Endothelial cell of umbilical vein (primary cell): Measurements from ENCODE around the gene TAOK1. TPM values are rescaled to one million over a fixed set of nuclear protein-coding genes. Genes with fewer than 3 reads are reported as not detected.

Source experiments
- BruUV-seq: library from RNA; stranded (reverse); fragments of 400-500 nt; replicated peaks from 2 replicates; lab custom pipeline; 2021; lab: Mats Ljungman, UMichigan
- CTCF ChIA-PET: fragments of 300-600, 350-600 bp; sonication (Branson Sonifier 250); formaldehyde crosslinking; loops from one replicate; lab custom pipeline; 2021; ENCODE audit warnings: antibody characterized with exemption, inconsistent platforms; lab: Charles Lee
- POLR2A ChIA-PET: fragments of 300-600, 350-600 bp; sonication (Branson Sonifier 250); formaldehyde crosslinking; loops from one replicate; lab custom pipeline; 2021; ENCODE audit warnings: antibody characterized with exemption, inconsistent platforms; lab: Charles Lee
- DNase-seq: peaks from one replicate; pipeline ENCODE4 v3.0.0-alpha.2; 2011; ENCODE audit warnings: low read depth, low spot score
- FAIRE-seq: peaks from 2 replicates; lab custom pipeline; 2011; peaks lifted over from hg19 to GRCh38; lab: Jason Lieb, UNC
- H2AFZ ChIP-seq: 2 replicates; pipeline ENCODE4 v1.6.0; 2012; ENCODE audit warnings: low read depth, low read length, control low read depth, inconsistent platforms
- H3K27ac ChIP-seq: 2 replicates; pipeline ENCODE4 v1.5.1; 2011; ENCODE audit warnings: low read depth, mild to moderate bottlenecking, control low read depth, low read length, moderate library complexity; ENCODE audit not compliant: insufficient read depth
- H3K27me3 ChIP-seq, 2 experiments: 2 replicates each; pipeline versions ENCODE4 v1.6.0 to v1.6.1; 2011; ENCODE audit warnings: low read length in 2 of 2, mixed read lengths in 1 of 2; ENCODE audit not compliant: control insufficient read depth in 2 of 2, insufficient read depth in 2 of 2
- H3K36me3 ChIP-seq, 2 experiments: 2 replicates in 1 of 2; 3 replicates in 1 of 2; pipeline ENCODE4 v1.5.1; 2011; ENCODE audit warnings: low read length in 2 of 2, mild to moderate bottlenecking in 1 of 2, moderate library complexity in 1 of 2; ENCODE audit not compliant: control insufficient read depth in 2 of 2, insufficient read depth in 2 of 2; ENCODE audit errors: extremely low read depth in 1 of 2
- H3K4me1 ChIP-seq: 3 replicates; pipeline ENCODE4 v1.5.1; 2011; ENCODE audit warnings: mild to moderate bottlenecking, low read length; ENCODE audit not compliant: control insufficient read depth, insufficient read depth; ENCODE audit errors: extremely low read depth
- H3K4me2 ChIP-seq: 2 replicates; pipeline ENCODE4 v1.6.1; 2011; ENCODE audit warnings: low read length, control low read depth, mixed read lengths; ENCODE audit not compliant: insufficient read depth
- H3K4me3 ChIP-seq, 3 experiments: fragments of 200-600 bp in 1 of 3; sonication (generic), shearing (Covaris generic) in 1 of 3; replicated peaks in 1 of 3; 2 replicates each; pipeline ENCODE4 v1.5.1; 2011 to 2016; ENCODE audit warnings: control low read depth in 3 of 3, low read length in 3 of 3, mild to moderate bottlenecking in 2 of 3, inconsistent platforms in 1 of 3, low read depth in 1 of 3, moderate library complexity in 1 of 3; ENCODE audit not compliant: insufficient read depth in 1 of 3
- H3K79me2 ChIP-seq: 2 replicates; pipeline ENCODE4 v1.6.0; 2012; ENCODE audit warnings: low read length, inconsistent platforms; ENCODE audit not compliant: control insufficient read depth, insufficient read depth
- H3K9ac ChIP-seq: replicated peaks from 2 replicates; pipeline ENCODE3; 2011; ENCODE audit warnings: low read length, control low read depth; ENCODE audit not compliant: insufficient read depth; ENCODE audit errors: extremely low read depth
- H3K9me1 ChIP-seq: replicated peaks from 3 replicates; pipeline ENCODE4 v1.6.0; 2011; ENCODE audit warnings: mild to moderate bottlenecking, low read length; ENCODE audit not compliant: control insufficient read depth, insufficient read depth; ENCODE audit errors: extremely low read depth
- H3K9me3 ChIP-seq: replicated peaks from 2 replicates; pipeline ENCODE4 v1.5.1; 2012; ENCODE audit warnings: low read length, inconsistent platforms; ENCODE audit not compliant: control insufficient read depth, insufficient read depth
- H4K20me1 ChIP-seq: replicated peaks from 2 replicates; pipeline ENCODE3; 2011; ENCODE audit warnings: mild to moderate bottlenecking, low read length; ENCODE audit not compliant: control insufficient read depth, insufficient read depth; ENCODE audit errors: extremely low read depth
- EZH2 ChIP-seq: IDR thresholded peaks from 2 replicates; pipeline ENCODE4 v1.6.1; 2012; ENCODE audit warnings: borderline replicate concordance, low read depth, mild to moderate bottlenecking, moderate library complexity, low read length, inconsistent platforms; ENCODE audit not compliant: severe bottlenecking
- FOS ChIP-seq: IDR thresholded peaks from 2 replicates; pipeline ENCODE4 v1.6.1; 2011; ENCODE audit warnings: mild to moderate bottlenecking, low read length, moderate library complexity, borderline replicate concordance; ENCODE audit not compliant: insufficient read depth
- GATA2 ChIP-seq: IDR thresholded peaks from 2 replicates; pipeline ENCODE4 v1.7.0; 2011; ENCODE audit warnings: low read depth, mild to moderate bottlenecking, moderate library complexity, mixed read lengths, low read length; ENCODE audit not compliant: insufficient read length, insufficient read depth
- JUN ChIP-seq: IDR thresholded peaks from 2 replicates; pipeline ENCODE4 v1.6.1; 2011; ENCODE audit warnings: borderline replicate concordance, low read depth; ENCODE audit not compliant: insufficient read length, insufficient read depth
- MAX ChIP-seq: IDR thresholded peaks from 2 replicates; pipeline ENCODE4 v1.6.1; 2011; ENCODE audit not compliant: insufficient read depth, insufficient read length
- MYC ChIP-seq: IDR thresholded peaks from one replicate; pipeline ENCODE4 v1.6.1; 2011; ENCODE audit warnings: mild to moderate bottlenecking, low read depth, low read length
- POLR2A ChIP-seq: IDR thresholded peaks from 2 replicates; pipeline ENCODE4 v1.6.1; 2012; ENCODE audit warnings: low read depth, mild to moderate bottlenecking, control low read depth, low read length
- POLR2AphosphoS5 ChIP-seq: IDR thresholded peaks from 2 replicates; pipeline ENCODE4 v1.6.1; 2012; ENCODE audit warnings: low read depth, mild to moderate bottlenecking, control low read depth, low read length, moderate library complexity; ENCODE audit not compliant: insufficient read depth
- dilution Hi-C: fragments of 300-500 bp; cut with MboI; formaldehyde crosslinking; loops from one replicate; pipeline ENCODE4 v1.15.0; 2019; ENCODE audit warnings: low sequenced_read_pairs; ENCODE audit not compliant: extremely low pct_ligation_motif_present
- intact Hi-C: fragments of 100-400 bp; cut with micrococcal nuclease; formaldehyde crosslinking; loops from one replicate; pipeline ENCODE4 v1.10.0; 2022
- polyA plus RNA-seq, 4 experiments: library from polyadenylated mRNA; depleted of rRNA in 3 of 4; stranded (reverse) in 3 of 4; unstranded in 1 of 4; fragments of >200 nt; gene quantifications; 2 replicates each; pipeline versions ENCODE4 v1.2.1 to v1.2.3, GENCODE V29; 2011 to 2012; ENCODE audit warnings: missing spikeins in 1 of 4
- total RNA-seq: library from RNA; stranded (reverse); gene quantifications from 2 replicates; pipeline ENCODE4 v1.2.3, GENCODE V29; 2021
- TF ChIP-seq, protein P1 (sequence below), 2 donors: IDR thresholded peaks; 1 replicate in 1 of 2; 2 replicates in 1 of 2; pipeline ENCODE4 v1.5.1; 2011; ENCODE audit warnings: low read length in 2 of 2, mild to moderate bottlenecking in 2 of 2, moderate library complexity in 2 of 2, control low read depth in 1 of 2, inconsistent platforms in 1 of 2, low read depth in 1 of 2; ENCODE audit not compliant: insufficient read depth in 1 of 2; ENCODE audit errors: extremely low read depth in 1 of 2

The TAOK1 gene
- total and polyA plus RNA-seq, 2 donors (not counting 3 experiments of a cell fraction or from before 2014, with no cell fraction given): 11.0 to 82.2 TPM

- POLR2A ChIA-PET: no interaction called here
- CTCF ChIA-PET: interaction anchor here (0.7 to 4.2 kb wide), 9 partner anchors 16 to 505 kb away, joined by 3 to 27 read pairs (median 3); partner anchors contain the start of genes ABHD15 and TP53I13
- BruUV-seq: no TSS peak
- peak overlapping the region; percentile 66 for H3K4me2 ChIP-seq
- peaks cover 76% of the 10 kb centered on the region for H3K4me1 ChIP-seq
- intact Hi-C loops: loop anchor here (5.0 kb wide), 1 partner anchor 196 kb away; the partner anchor contains the start of gene TAOK1
- H3K9me1 ChIP-seq: no peaks in the 10 kb centered on the region
- H3K4me3 ChIP-seq: peak overlapping the region; percentile 58 to 69 (median 68)
- no peak overlapping the region for H2AFZ ChIP-seq
- H3K79me2 ChIP-seq: peaks cover 54% of the 10 kb centered on the region
- H3K27ac ChIP-seq: peak overlapping the region; percentile 66
- H3K9ac ChIP-seq: peak overlapping the region; percentile 54
- H3K36me3 ChIP-seq: no peaks in the 10 kb centered on the region
- no peaks in the 10 kb centered on the region for H3K27me3 ChIP-seq
- H4K20me1 ChIP-seq: no peaks in the 10 kb centered on the region
- peak; percentile 31 for FAIRE-seq
- H3K9me3 ChIP-seq: no peaks in the 10 kb centered on the region
- no peak for DNase-seq
- TF ChIP-seq POLR2A: no peak
- TF ChIP-seq POLR2AphosphoS5: peak; percentile 26
- dilution Hi-C loops: no loop called here
These were observed 198.6 kb downstream of the TAOK1 start for GRCh38 chr17:29588562-29589411.

DNA sequence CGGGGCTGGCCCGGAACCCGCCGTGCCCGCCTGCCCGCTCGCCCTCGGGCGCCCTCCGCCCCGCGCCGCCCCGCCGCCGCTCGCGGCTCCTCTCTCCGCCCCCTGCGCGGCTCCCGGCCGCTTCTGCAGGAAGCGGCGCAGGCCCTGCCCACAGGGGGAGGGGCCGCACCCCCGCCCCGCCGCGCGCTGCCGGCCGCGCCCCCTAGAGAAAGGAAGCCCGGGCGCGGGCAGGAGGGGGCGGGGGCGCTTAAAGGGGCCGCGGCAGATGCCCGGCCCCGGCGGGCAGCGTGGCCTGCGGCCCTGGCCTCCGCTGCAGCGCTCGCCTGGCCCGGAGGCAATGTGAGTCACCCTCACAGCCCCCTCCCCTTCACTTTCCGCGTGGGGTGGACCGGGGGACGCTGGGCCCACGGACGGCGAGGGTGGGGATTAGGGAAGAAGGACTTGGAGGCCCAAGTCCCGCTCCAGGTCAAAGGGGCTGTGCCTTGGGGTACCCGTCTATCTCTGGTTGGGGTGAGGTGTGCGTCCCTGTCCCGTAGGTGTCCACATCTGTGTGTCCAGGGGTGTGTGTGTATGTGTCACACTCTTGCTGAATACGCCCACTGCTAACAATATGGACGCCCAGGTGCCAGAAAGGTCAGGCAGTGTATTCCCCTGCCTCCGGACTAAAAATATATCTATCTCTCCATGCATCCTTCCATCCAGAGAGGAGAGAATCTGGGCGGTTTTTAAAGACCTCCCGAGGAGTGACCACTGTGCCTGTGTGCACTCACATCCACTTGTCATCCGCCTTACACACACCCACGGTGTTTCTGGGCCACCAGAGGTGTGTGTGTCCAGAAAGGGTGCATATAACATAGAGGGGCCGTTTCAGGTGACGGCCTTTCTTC lies 199.6 kb downstream of the TAOK1 start, which contains the start of gene GIT1:
TSS of gene GIT1 (minus strand) at position 125 of the 887 bp plus-strand sequence. CDS start 270 bp downstream, outside the sequence.
- TF ChIP-seq MAX (no peak), POLR2AphosphoS5 (peak; percentile 78), FOS (peak; percentile 9), POLR2A (peak; percentile 75), EZH2 (no peak), MYC (no peak), JUN (no peak), GATA2 (no peak)
- TF ChIP-seq, protein P1, sequence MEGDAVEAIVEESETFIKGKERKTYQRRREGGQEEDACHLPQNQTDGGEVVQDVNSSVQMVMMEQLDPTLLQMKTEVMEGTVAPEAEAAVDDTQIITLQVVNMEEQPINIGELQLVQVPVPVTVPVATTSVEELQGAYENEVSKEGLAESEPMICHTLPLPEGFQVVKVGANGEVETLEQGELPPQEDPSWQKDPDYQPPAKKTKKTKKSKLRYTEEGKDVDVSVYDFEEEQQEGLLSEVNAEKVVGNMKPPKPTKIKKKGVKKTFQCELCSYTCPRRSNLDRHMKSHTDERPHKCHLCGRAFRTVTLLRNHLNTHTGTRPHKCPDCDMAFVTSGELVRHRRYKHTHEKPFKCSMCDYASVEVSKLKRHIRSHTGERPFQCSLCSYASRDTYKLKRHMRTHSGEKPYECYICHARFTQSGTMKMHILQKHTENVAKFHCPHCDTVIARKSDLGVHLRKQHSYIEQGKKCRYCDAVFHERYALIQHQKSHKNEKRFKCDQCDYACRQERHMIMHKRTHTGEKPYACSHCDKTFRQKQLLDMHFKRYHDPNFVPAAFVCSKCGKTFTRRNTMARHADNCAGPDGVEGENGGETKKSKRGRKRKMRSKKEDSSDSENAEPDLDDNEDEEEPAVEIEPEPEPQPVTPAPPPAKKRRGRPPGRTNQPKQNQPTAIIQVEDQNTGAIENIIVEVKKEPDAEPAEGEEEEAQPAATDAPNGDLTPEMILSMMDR (IDR thresholded peaks at IDR 0.05; ENCODE audit: extremely low read depth in 1 of 2, insufficient read depth in 1 of 2, low read depth in 1 of 2, low read length in 2 of 2): no peak
- H2AFZ ChIP-seq: peak within 1 kb of the TSS; percentile 59
- peak within 1 kb of the TSS; percentile 58 to 69 (median 68) for H3K4me3 ChIP-seq
- peak within 1 kb of the TSS; percentile 66 for H3K27ac ChIP-seq
- POLR2A ChIA-PET: no interaction called here
- intact Hi-C loops (loop anchor here (2.0 to 5.0 kb wide), 3 partner anchors 197 to 441 kb away; partner anchors contain the start of genes NUFIP2 and TAOK1), dilution Hi-C loops (no loop called here)
- no peaks in the 10 kb centered on the region for H3K9me3 ChIP-seq
- H3K4me1 ChIP-seq: peaks cover 76% of the 10 kb centered on the region
- H4K20me1 ChIP-seq: no peaks in the 10 kb centered on the region
- no TSS peak for BruUV-seq
- peaks cover 48% of the 10 kb centered on the region for H3K79me2 ChIP-seq
- H3K9ac ChIP-seq: peak within 1 kb of the TSS; percentile 54
- no peaks in the 10 kb centered on the region for H3K36me3 ChIP-seq
- DNase-seq (peak; percentile 82), FAIRE-seq (peak; percentile 76)
- H3K4me2 ChIP-seq: peak within 1 kb of the TSS; percentile 66
- H3K27me3 ChIP-seq: no peaks in the 10 kb centered on the region
- H3K9me1 ChIP-seq: no peaks in the 10 kb centered on the region
- CTCF ChIA-PET: interaction anchor here (1.0 to 9.2 kb wide), 3 partner anchors 11 to 27 kb away, joined by 3 to 152 read pairs (median 120); partner anchors contain the start of gene ABHD15
